Stimulated activated CD4-positive, alpha-beta T cell treated with anti-CD3 and anti-CD28 coated beads, Interleukin-12 subunit alpha, Interleukin-12 subunit beta, amount 100 ng/mL, for 48 hours (primary cell): ENCODE data around the gene DUOX1.

Source experiments
- DNase-seq, 3 donors: peaks; one replicate each; pipeline ENCODE4 v3.0.0-alpha.2; 2020; ENCODE audit warnings: low read depth in 2 of 3, low spot score in 1 of 3

The DUOX1 gene

DNA sequence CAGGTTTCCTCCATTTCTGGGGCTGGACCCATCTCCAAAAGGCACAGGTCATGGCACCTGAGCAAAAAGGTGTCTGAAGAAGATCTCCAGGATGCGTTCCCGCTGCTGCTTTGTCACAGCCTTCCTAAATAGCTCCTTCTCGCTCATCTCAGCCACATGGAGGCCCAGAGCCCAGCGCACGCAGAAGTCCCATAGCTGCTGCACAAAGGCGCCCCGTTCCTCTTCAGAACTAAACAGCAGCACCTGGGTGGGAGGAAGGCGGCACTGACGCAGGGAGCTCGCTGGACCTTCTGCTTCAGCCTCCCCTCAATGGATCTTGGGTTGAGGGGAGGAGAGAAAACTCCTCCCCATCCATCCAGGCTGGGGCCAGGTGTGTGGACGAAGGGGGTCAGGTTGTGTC, 24.2 kb upstream of the DUOX1 start:
- DNase-seq, result no peak

DNA sequence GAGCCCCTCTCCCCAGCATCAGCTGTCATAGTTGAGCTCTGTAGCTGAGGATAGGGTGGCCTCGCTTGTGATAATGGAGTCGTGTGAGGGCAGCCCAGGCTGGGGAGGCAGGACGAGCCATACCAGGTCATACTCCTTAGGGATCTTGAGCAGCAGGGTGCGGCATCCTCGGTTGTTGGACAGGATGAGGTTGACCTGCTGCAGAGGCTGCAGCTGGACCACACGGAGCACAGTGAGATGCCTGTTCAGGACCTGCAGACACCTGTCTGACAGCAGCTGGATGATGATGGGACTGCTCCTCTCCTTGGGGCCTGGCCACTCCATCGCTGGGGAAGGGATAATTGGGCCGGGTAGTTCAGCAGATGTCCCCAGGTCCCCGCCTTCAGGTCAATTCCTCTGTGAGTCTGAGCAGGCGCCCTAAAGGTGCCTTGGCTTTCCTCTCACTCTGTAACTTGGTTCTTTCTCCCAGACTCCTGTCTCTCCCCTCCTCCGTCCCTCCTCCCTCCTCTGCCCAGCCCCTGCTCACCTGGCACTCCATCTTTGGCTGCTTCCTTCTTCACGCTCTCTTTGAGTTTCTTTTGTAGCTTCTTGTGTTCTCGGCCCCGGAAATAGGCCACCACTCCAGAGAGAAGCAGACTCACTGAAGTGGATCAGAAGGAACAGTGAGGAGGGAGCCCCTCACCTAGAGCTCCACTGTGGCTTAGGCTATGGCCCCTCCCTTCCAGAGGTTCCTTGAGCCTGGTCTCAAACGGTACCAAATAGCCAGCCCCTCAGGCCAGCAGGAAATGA, 23.6 kb upstream of the DUOX1 start:
- no peak for DNase-seq

DNA sequence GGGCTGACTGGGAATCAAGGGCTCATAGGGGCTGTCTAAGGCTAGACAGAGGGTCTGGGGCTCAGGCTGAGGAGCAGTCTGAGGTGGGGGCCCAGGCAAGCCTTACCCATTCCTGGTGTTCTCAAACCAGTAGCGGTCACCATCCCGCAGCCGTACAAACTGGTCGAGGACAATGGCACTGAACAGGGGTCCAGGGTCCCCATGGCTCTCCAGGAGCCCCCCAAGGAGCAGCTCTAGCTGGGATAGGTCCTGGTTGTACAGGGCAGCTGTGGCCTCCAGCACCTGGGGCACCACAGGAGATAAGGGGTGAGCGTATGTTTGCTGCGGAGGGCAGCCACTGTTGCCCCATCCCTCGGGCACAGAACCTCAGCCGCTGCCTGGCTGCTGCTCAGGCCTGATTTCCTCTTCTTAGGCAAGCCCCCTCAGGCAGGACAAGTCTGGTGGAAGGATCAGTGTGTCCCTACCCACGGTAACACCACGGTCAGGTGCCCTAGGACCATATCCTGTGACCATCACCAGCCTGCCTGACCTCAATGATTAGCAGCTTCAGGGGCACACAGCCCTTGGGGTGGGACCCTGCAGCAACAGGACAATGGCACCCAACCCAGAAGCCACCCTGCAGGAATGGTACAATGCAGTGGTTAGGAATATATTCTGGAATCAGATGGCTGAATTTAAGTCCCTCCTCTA, 21.7 kb upstream of the DUOX1 start:
- no peak for DNase-seq

DNA sequence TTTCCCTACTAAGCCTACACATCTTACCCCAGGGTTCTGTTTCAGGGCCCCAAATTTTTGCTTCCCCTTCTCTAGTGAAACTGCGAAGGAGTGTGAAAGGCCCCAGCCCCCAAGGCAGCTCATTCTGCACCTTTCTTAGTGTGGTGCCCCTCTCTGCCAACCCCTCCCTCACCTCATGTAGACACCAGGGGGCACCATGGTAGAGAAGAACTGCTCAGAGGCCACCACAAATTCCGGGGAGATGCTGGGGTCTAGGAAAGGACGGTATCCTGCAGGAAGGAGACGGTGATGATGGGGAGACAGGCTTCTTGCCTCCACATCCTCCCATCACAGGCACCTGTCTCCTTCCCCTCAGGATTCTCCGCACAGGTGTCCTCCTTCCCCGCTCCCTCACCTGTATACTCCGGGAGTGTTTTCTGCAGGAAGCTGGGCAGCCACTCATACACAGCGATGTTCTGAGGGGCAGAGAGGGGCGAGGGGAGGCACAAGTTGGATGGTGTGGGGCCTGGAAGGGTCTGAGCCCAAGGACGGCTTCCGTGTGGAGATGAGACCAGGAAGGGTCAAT, 19.5 kb upstream of the DUOX1 start:
- no peak for DNase-seq

DNA sequence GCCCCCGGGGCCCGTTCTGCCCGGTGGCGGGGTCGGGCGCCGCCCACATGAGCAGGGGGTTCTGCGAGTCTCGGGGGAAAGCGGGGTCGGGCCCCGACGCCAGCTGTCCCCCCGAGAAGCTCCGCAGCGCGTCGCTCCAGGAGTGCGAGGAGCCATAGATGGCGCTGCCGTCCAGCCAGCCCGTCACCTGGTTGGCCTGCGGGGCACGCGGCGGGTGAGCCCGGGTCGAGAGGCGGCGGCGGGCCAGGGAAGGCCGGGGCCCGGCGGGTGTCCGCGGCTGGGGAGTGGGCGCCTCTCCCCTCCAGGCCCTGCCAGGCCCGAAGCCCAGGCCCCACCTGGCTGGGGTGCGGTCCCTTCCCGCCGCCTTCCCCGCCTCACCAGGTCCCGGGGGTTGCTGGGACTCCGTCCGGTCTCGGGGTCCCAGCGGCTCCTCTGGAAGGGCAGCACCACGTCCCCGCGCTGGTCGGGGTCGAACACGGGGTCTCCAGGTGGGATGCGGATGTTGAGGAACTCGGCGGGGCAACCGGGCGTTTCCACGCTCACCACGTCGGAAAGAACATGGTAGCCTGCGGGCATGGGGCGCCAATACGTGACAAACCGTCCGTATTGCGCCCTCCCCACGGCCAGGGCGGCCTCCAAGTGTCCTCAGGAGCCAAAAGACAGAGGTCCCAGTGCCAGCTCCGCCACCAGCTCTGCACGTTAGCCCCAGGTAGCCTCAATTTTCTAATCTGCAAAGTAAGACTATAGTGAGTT, 18.2 kb upstream of the DUOX1 start:
- DNase-seq, result no peak

DNA sequence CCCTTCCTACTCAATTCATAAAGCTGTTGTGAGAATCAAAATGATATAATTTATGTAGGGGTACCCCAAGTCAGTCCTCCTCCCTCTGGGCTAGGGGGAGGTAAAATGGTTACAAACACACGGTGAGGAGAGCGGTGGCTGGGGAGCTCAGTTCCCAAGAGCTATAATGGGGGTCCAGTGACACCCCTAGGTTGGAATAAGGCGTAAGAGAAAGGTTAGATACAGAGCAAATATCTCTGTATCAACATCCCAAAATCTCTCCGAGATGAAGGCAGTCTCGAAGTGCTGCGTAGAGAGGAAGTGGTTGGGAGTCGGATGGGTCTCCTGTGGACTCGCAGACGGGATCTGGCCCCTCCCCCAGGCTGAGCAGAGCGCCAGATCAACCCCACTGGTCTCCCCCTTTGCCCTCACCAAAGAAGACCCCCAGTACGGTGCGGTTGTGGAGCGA, 17.6 kb upstream of the DUOX1 start:
- no peak for DNase-seq

DNA sequence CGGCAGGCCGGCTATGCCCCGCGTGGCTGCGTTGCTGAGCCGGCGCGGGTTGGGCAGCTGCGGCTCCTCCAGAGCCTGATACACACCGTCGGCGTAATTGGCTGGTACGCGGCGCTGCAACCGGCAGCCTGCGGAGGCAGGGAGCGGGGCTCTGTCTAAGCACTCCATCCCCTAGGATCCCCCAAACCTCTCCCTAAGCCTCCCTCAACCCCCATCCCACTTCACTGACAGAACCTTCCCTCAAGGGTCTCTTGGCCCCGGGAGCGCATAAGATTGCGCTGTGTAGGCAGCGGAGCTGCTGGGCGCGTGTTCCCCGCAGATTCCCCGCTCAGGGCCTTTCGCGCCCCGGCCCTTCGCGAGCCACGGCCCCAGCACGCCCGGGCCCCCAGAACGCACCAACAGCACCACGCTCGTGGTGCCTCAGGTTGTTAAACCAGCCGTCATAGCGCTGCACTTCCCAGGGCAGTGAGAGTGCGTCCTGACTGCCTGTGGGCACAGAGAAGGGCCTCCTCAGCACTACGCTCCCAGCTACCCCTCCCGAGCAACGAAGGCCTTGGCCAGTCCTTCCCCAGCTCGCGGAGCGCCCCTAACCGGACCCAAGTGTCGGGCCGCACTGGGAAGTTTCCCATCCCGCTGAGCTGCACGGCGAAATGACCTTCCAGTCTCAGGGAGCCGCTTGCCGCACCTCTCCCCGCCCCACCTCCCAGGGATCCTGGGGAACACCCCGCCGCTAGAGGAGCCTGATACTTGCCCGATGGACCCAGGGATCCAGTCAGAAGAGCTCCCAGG, 17.0 kb upstream of the DUOX1 start:
- DNase-seq, result no peak

DNA sequence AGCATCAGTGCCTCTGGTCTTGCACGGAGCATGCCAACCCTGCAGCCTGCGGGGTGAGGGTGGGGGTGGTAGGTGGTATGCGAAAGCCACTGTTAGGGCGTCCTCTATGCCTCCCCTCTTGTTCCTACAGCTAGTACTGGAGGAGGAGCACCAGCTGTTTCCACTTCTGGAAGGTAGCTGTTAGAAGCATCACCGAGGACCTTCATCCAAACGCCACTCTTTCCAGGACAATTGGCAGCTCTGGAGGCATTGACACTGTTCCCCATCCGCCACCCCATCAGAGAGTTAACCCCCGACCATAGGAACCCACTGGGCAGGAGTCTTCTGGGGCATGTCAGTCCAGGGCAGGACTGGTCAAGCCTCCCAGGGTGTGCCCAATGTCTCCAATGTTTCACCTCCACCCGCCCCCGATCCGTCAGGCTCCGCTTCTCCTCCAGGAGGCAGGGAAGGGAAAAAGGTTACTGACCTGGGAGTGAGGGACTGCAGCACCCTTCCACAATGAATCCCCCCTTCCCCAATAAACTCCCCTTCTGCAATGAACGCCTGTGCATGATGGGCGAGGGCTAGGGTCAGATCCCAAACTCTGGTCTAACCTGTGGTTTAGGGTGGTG, 16.3 kb upstream of the DUOX1 start:
- DNase-seq, result no peak

DNA sequence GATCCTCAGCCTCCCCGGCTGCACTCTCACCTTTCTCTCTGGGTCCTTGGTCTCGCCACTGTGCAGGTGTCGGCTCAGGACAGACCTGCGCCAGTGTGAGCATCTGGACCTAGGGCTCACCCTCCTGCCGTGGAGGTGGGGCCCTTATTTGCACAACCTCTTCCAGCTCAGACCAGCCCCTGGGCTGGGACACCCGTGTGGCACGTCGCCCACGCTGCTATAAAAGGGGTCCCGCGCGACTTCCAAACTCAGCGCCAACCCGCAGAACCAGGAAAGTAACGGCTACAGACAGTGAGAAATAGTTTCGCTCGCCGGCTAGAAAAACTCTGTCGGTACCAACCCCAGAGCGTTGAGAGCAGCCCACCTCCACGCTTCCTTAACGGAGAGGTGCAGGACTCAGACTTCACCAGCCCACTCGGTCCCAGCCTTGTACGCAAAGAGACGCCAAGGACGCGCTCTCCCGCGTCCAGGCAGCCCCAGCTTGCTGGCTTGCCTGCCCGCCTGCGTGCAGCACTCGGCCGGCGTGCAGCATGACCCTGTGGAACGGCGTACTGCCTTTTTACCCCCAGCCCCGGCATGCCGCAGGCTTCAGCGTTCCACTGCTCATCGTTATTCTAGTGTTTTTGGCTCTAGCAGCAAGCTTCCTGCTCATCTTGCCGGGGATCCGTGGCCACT, 15.6 kb upstream of the DUOX1 start, which contains the start of the genes DUOX2 and DUOXA2:
Gene DUOX2 (minus strand): TSS at position 97 of the 675 bp plus-strand sequence. CDS start 761 bp downstream, outside the sequence.
Gene DUOXA2 (plus strand): TSS at position 251 of the 675 bp plus-strand sequence. CDS start 280 bp downstream, at position 531.
- DNase-seq, result no peak

DNA sequence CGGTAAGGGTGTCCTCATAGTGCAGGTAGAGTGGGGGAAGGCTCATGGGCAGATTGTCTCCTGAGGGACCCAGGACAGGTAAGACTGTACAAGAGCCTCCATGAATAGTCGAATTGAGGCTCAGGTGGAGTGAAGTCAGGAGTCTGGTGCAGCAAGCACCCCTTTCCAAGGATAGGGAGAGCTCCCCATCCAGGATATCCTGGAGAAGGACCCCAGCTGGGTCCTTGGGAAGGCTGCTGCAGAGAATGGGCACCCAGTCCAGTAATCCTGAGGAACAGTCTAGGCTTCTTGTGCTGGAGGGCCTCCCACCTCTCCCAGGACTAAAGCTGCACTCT, 15.1 kb upstream of the DUOX1 start:
- DNase-seq, result no peak

DNA sequence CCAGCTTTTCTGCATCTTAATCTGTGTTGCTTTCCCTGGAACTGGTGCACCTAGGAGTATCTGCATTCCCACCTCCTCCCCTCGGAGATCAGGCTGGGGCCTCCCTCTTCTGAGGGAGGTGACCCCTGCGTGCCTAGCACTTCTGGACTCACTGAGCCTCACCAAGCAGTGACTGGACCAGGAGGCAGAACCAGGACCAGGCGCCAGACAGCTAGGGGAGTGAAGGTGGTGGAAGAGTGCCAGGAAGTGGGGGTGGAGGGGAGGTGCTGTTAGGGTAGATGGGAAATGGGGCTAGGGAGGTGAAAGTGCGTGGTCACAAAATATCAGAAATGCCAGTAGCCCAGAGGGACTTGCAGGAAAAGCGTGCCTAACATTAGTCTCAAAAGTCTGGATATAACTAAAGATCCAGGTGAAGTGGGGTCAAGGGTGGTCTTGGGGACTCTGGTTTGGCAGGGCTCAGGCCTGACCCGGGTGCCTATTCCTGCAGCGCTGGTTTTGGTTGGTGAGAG, 14.4 kb upstream of the DUOX1 start:
- DNase-seq, result no peak

DNA sequence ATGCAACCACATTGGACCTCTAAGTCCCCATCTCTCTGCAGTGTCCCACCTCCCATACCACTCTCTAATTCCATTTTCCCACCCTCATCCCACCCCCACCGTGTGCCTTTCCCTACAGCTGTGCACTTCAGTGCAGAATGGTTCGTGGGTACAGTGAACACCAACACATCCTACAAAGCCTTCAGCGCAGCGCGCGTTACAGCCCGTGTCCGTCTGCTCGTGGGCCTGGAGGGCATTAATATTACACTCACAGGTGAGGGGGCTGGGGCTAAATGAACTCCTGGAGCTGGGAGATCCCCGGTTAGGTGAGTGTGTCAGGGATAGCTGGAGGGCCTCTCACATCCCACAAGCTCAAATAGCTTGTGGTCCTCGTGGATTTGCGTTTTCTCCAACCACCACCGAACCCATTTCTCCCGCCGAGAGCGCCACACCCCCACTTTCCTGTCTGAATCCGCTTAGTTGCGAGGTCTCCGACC, 13.8 kb upstream of the DUOX1 start:
- DNase-seq, result no peak

DNA sequence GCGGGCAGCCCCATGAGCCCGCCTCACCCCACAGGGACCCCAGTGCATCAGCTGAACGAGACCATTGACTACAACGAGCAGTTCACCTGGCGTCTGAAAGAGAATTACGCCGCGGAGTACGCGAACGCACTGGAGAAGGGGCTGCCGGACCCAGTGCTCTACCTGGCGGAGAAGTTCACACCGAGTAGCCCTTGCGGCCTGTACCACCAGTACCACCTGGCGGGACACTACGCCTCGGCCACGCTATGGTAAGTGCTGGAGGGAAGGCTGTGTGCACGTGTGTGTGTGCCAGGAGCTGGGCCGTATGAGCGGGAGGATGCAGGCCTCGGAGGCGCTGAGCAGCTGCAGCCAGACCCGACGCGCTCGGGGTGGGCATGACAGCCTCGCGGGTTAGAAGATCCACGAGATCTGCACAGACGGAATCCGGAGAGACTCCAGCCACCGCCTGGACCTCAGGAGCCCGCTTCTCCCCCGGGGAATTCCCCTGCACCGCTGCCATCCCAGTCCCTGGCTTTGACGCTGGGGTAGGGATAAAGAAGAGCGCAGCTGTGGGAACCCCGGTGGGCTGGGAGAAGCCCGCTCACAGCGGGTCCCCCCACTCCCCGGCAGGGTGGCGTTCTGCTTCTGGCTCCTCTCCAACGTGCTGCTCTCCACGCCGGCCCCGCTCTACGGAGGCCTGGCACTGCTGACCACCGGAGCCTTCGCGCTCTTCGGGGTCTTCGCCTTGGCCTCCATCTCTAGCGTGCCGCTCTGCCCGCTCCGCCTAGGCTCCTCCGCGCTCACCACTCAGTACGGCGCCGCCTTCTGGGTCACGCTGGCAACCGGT, 13.1 kb upstream of the DUOX1 start:
- DNase-seq, result no peak

DNA sequence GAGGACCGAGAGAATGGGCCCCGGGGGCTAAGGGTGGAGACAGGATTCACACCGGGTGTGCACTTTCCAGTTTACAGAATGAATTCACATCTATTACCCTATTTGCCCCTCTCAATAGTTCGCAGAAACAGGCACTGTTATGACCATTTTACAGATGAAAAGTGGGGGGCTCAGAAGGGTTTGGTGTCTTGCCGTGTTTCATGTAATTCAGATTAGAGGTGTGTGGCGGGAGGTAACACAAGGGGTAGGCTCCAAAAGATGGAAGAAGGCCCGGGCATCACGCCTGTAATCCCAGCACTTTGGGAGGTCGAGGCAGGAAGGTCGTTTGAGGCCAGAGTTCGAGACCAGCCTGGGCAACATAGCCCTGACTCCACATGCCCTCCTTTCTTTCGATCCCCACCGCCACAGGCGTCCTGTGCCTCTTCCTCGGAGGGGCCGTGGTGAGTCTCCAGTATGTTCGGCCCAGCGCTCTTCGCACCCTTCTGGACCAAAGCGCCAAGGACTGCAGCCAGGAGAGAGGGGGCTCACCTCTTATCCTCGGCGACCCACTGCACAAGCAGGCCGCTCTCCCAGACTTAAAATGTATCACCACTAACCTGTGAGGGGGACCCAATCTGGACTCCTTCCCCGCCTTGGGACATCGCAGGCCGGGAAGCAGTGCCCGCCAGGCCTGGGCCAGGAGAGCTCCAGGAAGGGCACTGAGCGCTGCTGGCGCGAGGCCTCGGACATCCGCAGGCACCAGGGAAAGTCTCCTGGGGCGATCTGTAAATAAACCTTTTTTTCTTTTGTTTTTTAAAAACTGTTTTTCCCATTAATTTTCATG, 12.3 kb upstream of the DUOX1 start:
- DNase-seq, result no peak

DNA sequence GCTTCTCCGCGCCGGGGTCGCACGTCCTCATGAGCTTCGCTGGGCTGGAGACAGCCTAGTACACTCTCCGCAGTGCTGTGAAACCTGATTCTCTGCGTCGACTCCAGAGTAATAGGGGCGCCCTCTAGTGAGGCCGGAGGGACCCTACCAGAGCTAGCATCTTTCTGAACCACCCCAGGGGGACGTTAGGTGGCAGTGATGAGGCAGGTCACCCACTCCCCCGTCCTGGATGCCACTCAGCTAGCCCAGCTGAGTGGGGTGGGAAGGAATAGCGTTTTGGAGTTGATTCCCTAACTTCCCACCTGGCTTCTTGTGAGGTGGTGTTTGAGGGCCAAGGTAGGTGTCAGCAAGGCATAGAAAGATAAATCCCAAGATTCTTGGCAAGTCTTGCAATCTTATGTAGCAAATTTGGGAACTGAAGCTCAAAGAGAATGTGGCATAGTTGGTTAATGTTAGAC, 11.6 kb upstream of the DUOX1 start:
- peak; percentile 77 to 84 (median 80) for DNase-seq

DNA sequence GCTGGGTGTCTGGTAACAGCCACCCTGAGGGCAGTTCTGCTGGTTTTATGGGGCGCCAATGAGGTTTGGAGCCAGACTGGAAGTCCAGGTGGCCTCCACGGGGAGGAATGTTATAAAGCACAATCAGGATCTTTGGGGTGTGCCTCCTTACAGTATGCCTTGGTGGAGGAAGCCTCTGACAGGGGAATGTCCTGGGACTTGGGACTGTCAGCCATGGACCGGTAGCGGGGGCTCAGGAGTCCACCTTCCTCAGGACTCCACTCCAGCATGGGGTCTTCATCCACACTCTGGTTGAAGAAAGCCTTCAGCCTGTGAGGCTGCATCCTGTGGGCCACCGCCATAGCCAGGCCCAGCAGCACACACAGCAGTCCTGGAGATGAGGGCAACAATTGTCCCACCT, 10.8 kb upstream of the DUOX1 start:
- no peak for DNase-seq
